ENCODE results near the gene SH3RF3. TPM values are rescaled to one million over a fixed set of nuclear protein-coding genes. Genes with fewer than 3 reads are reported as not detected.

The SH3RF3 gene
- polyA plus RNA-seq, 1 donor (not counting 4 experiments of a cell fraction or from before 2014, with no cell fraction given) = 0.08 TPM

DNA sequence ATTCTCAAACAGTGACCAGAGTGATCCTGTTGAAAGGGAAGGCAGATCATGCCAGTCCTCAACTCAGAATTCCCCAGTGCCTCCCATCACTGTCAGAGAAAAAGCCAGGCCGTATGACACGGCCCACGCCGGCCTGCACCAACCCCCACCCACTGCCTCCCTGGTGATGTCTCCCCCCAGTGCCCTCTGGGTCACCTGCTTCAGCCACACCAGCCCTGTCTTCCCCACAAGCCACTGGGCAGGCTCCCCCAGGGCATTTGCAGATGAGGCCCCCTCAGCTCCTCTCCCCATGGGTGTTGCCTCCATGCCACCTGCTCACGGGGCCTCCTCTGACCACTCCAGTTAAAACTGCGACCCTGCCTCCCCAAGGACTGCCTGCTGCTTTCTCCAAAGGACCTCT is 169.8 kb downstream of the SH3RF3 start:
- TF ChIP-seq, protein P1, sequence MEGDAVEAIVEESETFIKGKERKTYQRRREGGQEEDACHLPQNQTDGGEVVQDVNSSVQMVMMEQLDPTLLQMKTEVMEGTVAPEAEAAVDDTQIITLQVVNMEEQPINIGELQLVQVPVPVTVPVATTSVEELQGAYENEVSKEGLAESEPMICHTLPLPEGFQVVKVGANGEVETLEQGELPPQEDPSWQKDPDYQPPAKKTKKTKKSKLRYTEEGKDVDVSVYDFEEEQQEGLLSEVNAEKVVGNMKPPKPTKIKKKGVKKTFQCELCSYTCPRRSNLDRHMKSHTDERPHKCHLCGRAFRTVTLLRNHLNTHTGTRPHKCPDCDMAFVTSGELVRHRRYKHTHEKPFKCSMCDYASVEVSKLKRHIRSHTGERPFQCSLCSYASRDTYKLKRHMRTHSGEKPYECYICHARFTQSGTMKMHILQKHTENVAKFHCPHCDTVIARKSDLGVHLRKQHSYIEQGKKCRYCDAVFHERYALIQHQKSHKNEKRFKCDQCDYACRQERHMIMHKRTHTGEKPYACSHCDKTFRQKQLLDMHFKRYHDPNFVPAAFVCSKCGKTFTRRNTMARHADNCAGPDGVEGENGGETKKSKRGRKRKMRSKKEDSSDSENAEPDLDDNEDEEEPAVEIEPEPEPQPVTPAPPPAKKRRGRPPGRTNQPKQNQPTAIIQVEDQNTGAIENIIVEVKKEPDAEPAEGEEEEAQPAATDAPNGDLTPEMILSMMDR (optimal IDR thresholded peaks at IDR 0.05 in 1 of 3, IDR thresholded peaks at IDR 0.05 in 1 of 3, conservative IDR thresholded peaks at IDR 0.05 in 1 of 3; ENCODE audit: extremely low read depth in 1 of 3, insufficient read depth in 2 of 3, low read length in 3 of 3) = no peak
- no peak for TF ChIP-seq EZH2 (IDR thresholded peaks at IDR 0.05; ENCODE audit: low read length)
- DNase-seq (ENCODE audit: low read depth, low spot score) (no peak), FAIRE-seq (no peak)
- peaks cover 21% of the 10 kb centered on the region for H3K27me3 ChIP-seq (ENCODE audit: control insufficient read depth, extremely low read depth, insufficient read depth, low read length)
- no peak overlapping the region for H3K9ac ChIP-seq (ENCODE audit: control insufficient read depth, extremely low read depth, insufficient read depth, low read length)
- H3K4me1 ChIP-seq (ENCODE audit: control insufficient read depth, extremely low read depth, insufficient read depth, low read length) = no peaks in the 10 kb centered on the region
- H3K4me2 ChIP-seq (ENCODE audit: control insufficient read depth, extremely low read depth, insufficient read depth, low read depth, low read length) = no peak overlapping the region
- H3K27ac ChIP-seq (ENCODE audit: control insufficient read depth, insufficient read depth, low read length) = no peak overlapping the region
- no peak overlapping the region for H3K4me3 ChIP-seq (ENCODE audit: control insufficient read depth in 2 of 3, extremely low read depth in 1 of 3, insufficient read depth in 2 of 3, low read depth in 1 of 3, low read length in 3 of 3)
- dilution Hi-C loops (cut with MboI; ENCODE audit: extremely low pct_ligation_motif_present, low sequenced_read_pairs) = no loop called here
- no peaks in the 10 kb centered on the region for H3K36me3 ChIP-seq (ENCODE audit: control insufficient read depth in 2 of 2, extremely low read depth in 1 of 2, insufficient read depth in 2 of 2, low read length in 2 of 2)
- no peaks in the 10 kb centered on the region for H3K79me2 ChIP-seq (ENCODE audit: control insufficient read depth, insufficient read depth, low read length)
- H3K9me3 ChIP-seq (ENCODE audit: control insufficient read depth, low read depth, low read length) = no peaks in the 10 kb centered on the region
- no peaks in the 10 kb centered on the region for H3K9me1 ChIP-seq (ENCODE audit: control insufficient read depth, extremely low read depth, insufficient read depth, low read length)
- H2AFZ ChIP-seq (ENCODE audit: control insufficient read depth, low read length) = no peak overlapping the region
- H4K20me1 ChIP-seq (ENCODE audit: control insufficient read depth, extremely low read depth, insufficient read depth, low read length) = no peaks in the 10 kb centered on the region

DNA sequence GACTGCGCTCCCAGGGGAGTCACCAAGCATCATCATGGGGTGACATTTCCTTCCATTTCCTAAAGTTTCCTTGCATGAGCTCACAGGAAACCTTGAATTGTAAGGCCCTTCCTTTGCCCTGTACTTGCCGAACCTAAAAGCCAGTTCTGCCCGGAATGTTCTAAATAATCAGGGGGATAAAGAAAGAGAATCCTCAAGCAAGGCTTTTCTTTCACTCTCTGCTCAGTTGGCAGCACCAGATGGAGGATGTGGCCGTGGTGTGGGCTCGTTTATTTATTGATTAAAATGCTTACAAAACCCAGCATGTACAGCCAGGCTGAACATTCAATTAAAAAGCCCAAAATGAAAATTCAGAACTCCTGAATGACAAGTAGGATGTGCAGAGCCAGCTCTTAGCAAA is 170.5 kb downstream of the SH3RF3 start:
- no peak overlapping the region for H3K4me3 ChIP-seq (ENCODE audit: control insufficient read depth in 2 of 3, extremely low read depth in 1 of 3, insufficient read depth in 2 of 3, low read depth in 1 of 3, low read length in 3 of 3)
- FAIRE-seq = no peak
- peaks cover 21% of the 10 kb centered on the region for H3K27me3 ChIP-seq (ENCODE audit: control insufficient read depth, extremely low read depth, insufficient read depth, low read length)
- no peak for DNase-seq (ENCODE audit: low read depth, low spot score)
- H4K20me1 ChIP-seq (ENCODE audit: control insufficient read depth, extremely low read depth, insufficient read depth, low read length) = no peaks in the 10 kb centered on the region
- H3K4me2 ChIP-seq (ENCODE audit: control insufficient read depth, extremely low read depth, insufficient read depth, low read depth, low read length) = no peak overlapping the region
- no peaks in the 10 kb centered on the region for H3K36me3 ChIP-seq (ENCODE audit: control insufficient read depth in 2 of 2, extremely low read depth in 1 of 2, insufficient read depth in 2 of 2, low read length in 2 of 2)
- no peak overlapping the region for H3K9ac ChIP-seq (ENCODE audit: control insufficient read depth, extremely low read depth, insufficient read depth, low read length)
- no peaks in the 10 kb centered on the region for H3K9me3 ChIP-seq (ENCODE audit: control insufficient read depth, low read depth, low read length)
- no peaks in the 10 kb centered on the region for H3K4me1 ChIP-seq (ENCODE audit: control insufficient read depth, extremely low read depth, insufficient read depth, low read length)
- TF ChIP-seq, protein P1 (optimal IDR thresholded peaks at IDR 0.05 in 1 of 3, IDR thresholded peaks at IDR 0.05 in 1 of 3, conservative IDR thresholded peaks at IDR 0.05 in 1 of 3; ENCODE audit: extremely low read depth in 1 of 3, insufficient read depth in 2 of 3, low read length in 3 of 3) = no peak
- TF ChIP-seq EZH2 (IDR thresholded peaks at IDR 0.05; ENCODE audit: low read length) = no peak
- no peaks in the 10 kb centered on the region for H3K79me2 ChIP-seq (ENCODE audit: control insufficient read depth, insufficient read depth, low read length)
- H3K9me1 ChIP-seq (ENCODE audit: control insufficient read depth, extremely low read depth, insufficient read depth, low read length) = no peaks in the 10 kb centered on the region
- dilution Hi-C loops (cut with MboI; ENCODE audit: extremely low pct_ligation_motif_present, low sequenced_read_pairs) = no loop called here
- H2AFZ ChIP-seq (ENCODE audit: control insufficient read depth, low read length) = no peak overlapping the region
- no peak overlapping the region for H3K27ac ChIP-seq (ENCODE audit: control insufficient read depth, insufficient read depth, low read length)

All from keratinocyte (primary cell).